Nephron progenitor cell (in vitro differentiated cells): ENCODE data around the gene CAMKMT.

ENCODE experiments used
- DNase-seq: peaks from one replicate; pipeline ENCODE4 v3.0.0; 2021
- H3K27ac Mint-ChIP-seq: 2 replicates; pipeline ENCODE4 v1.8.0; 2021; ENCODE audit warnings: mild to moderate bottlenecking, moderate library complexity, mixed read lengths
- H3K27me3 Mint-ChIP-seq: 2 replicates; pipeline ENCODE4 v1.8.0; 2021; ENCODE audit warnings: mild to moderate bottlenecking, low read depth, mixed read lengths; ENCODE audit not compliant: poor library complexity
- H3K36me3 Mint-ChIP-seq: 2 replicates; pipeline ENCODE4 v1.8.0; 2021; ENCODE audit warnings: low read depth, mixed read lengths
- H3K4me1 Mint-ChIP-seq: 2 replicates; pipeline ENCODE4 v1.8.0; 2021; ENCODE audit warnings: mixed read lengths
- H3K4me3 Mint-ChIP-seq: 2 replicates; pipeline ENCODE4 v1.8.0; 2021; ENCODE audit warnings: mild to moderate bottlenecking, moderate library complexity, mixed read lengths
- H3K9me3 Mint-ChIP-seq: 2 replicates; pipeline ENCODE4 v1.8.0; 2021; ENCODE audit warnings: mild to moderate bottlenecking, moderate library complexity, mixed read lengths
- CTCF ChIP-seq: fragments of 200-600 bp; sonication (generic); IDR thresholded peaks from 2 replicates; pipeline ENCODE4 v1.5.0; 2021; ENCODE audit warnings: antibody characterized with exemption

CAMKMT gene

GRCh38 chr2:44688456-44689124, 326.8 kb downstream of the CAMKMT start:
- no peak for TF ChIP-seq CTCF
- Mint-ChIP-seq H3K27ac (no peak overlapping the region), H3K36me3 (no peaks in the 10 kb centered on the region), H3K4me1 (no peaks in the 10 kb centered on the region), H3K4me3 (no peak overlapping the region), H3K27me3 (peaks cover 11% of the 10 kb centered on the region), H3K9me3 (no peaks in the 10 kb centered on the region)
- DNase-seq: no peak

- H3K9me3 Mint-ChIP-seq: no peaks in the 10 kb centered on the region
- H3K4me1 Mint-ChIP-seq: no peaks in the 10 kb centered on the region
- H3K27me3 Mint-ChIP-seq: peaks cover 10% of the 10 kb centered on the region
- no peak overlapping the region for H3K4me3 Mint-ChIP-seq
- no peaks in the 10 kb centered on the region for H3K36me3 Mint-ChIP-seq
- H3K27ac Mint-ChIP-seq: no peak overlapping the region
- no peak for TF ChIP-seq CTCF
- DNase-seq: no peak
Measured at GRCh38 chr2:44689516-44689915, 327.8 kb downstream of the CAMKMT start.

GRCh38 chr2:44691174-44691785, 329.5 kb downstream of the CAMKMT start:
- Mint-ChIP-seq H3K27me3 (no peaks in the 10 kb centered on the region), H3K27ac (no peak overlapping the region), H3K4me3 (no peak overlapping the region), H3K36me3 (no peaks in the 10 kb centered on the region), H3K4me1 (no peaks in the 10 kb centered on the region), H3K9me3 (no peaks in the 10 kb centered on the region)
- no peak for DNase-seq
- TF ChIP-seq CTCF: no peak

- Mint-ChIP-seq H3K36me3 (no peaks in the 10 kb centered on the region), H3K4me1 (no peaks in the 10 kb centered on the region), H3K27ac (no peak overlapping the region), H3K4me3 (no peak overlapping the region), H3K27me3 (no peaks in the 10 kb centered on the region), H3K9me3 (no peaks in the 10 kb centered on the region)
- TF ChIP-seq CTCF: no peak
- DNase-seq: no peak
Measured at GRCh38 chr2:44692821-44693220, 331.1 kb downstream of the CAMKMT start.

GRCh38 chr2:44700824-44701223, 339.1 kb downstream of the CAMKMT start:
- Mint-ChIP-seq H3K4me1 (peaks cover 6% of the 10 kb centered on the region), H3K4me3 (no peak overlapping the region), H3K27ac (no peak overlapping the region), H3K36me3 (no peaks in the 10 kb centered on the region), H3K27me3 (peaks cover 4% of the 10 kb centered on the region), H3K9me3 (peaks cover 3% of the 10 kb centered on the region)
- TF ChIP-seq CTCF: no peak
- DNase-seq: no peak

GRCh38 chr2:44705356-44705755, 343.6 kb downstream of the CAMKMT start:
- H3K27ac Mint-ChIP-seq: no peak overlapping the region
- DNase-seq: no peak
- H3K9me3 Mint-ChIP-seq: peaks cover 1% of the 10 kb centered on the region
- H3K4me3 Mint-ChIP-seq: no peak overlapping the region
- H3K27me3 Mint-ChIP-seq: peaks cover 10% of the 10 kb centered on the region
- no peak for TF ChIP-seq CTCF
- peaks cover 6% of the 10 kb centered on the region for H3K4me1 Mint-ChIP-seq
- no peaks in the 10 kb centered on the region for H3K36me3 Mint-ChIP-seq
